GM19239 (cell line): Measurements from ENCODE around the gene FRS2.

Experiments
- DNase-seq: peaks from one replicate; pipeline ENCODE4 v3.0.0; 2011; ENCODE audit warnings: low spot score; ENCODE audit not compliant: insufficient read length
- FAIRE-seq: peaks from 2 replicates; lab custom pipeline; 2011; peaks lifted over from hg19 to GRCh38; lab: Jason Lieb, UNC

Gene FRS2

DNA sequence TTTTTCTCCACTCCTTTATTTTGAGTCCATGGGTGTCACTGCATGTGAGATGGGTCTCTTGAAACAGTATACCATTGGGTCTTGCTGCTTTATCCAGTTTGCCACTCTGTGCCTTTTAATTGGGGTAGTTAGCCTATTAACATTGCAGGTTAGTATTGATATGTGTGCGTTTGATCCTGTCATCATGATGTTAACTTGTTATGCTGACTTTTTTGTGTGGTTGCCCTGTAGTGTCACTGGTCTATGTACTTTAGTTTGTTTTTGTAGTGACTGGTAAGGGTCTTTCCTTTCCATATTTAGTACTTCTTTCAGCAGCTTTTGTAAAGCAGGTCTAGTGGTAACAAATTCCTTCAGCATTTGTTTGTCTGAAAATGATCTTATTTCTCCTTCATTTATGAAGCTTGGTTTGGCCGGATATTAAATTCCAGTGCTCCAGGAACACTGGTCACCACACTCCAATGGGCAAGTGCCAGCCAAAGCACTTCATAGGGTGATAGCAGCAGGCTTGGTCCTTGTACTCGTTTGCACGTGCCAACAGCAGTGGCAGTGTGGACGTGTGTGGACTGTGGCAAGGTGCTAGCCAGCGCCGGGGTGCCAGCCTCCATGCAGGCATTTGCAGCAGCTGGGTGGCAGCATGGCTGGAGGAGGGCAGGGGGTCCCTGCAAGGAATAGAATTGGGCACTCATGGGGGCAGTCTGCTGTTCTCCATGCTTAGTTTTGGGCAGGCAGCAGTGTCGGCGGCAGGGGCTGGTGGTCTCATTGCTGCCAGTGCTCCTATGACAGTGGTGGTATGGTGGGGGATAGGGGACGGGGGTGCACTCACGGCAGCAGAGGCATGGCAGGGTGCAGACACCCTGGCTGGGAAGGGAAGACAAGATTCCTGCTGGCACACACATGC lies 53.5 kb downstream of the FRS2 start:
- no peak for FAIRE-seq
- no peak for DNase-seq

DNA sequence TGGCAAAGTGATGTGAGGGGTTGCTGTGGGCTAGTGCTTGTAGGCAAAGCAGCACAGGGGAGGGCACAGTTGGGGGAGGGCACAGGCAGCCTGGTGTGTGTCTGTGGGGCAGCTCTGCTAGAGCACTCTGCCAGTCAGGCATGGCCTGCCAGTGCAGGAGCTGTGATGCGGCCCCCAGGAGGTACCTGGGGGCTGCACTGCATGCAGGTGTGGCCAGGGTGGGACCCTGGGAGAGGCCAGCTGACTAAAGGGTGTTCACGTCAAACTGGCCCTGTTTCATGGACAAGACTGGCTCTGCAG lies 54.1 kb downstream of the FRS2 start:
- no peak for DNase-seq
- no peak for FAIRE-seq

DNA sequence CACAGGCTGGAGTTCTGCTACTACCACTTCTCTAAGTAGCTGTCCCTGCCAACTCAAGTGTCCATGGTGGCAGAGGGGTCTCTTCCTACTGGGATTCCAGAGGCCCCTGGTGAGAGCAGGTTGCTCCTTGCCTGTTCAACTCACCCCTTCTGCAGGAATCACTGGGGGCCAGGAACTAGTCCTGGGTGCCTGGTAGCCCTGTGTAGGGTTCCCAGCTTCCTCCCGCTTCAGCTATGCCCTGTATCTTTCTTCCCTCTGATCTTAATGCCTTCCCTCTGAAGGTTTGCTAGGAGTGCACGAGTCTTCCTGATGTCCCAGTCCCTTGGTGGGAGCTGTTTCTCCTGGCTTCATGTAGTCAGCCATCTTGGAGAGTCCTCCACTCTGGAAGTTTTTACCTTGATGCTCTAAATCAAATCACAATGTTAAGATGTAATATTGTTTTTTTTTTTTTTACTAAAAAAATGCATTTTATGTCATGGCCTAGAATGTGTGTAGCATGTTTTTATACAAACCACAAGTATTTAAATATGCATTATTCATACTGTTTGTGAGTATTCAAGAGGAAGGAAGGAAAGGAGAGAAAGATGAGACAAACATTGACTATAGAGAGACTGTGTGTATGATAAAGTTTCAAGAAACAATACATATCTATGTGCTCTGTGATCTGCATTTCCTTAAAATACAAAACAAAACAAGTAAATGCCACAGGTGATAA lies 54.7 kb downstream of the FRS2 start:
- FAIRE-seq (no peak), DNase-seq (no peak)

DNA sequence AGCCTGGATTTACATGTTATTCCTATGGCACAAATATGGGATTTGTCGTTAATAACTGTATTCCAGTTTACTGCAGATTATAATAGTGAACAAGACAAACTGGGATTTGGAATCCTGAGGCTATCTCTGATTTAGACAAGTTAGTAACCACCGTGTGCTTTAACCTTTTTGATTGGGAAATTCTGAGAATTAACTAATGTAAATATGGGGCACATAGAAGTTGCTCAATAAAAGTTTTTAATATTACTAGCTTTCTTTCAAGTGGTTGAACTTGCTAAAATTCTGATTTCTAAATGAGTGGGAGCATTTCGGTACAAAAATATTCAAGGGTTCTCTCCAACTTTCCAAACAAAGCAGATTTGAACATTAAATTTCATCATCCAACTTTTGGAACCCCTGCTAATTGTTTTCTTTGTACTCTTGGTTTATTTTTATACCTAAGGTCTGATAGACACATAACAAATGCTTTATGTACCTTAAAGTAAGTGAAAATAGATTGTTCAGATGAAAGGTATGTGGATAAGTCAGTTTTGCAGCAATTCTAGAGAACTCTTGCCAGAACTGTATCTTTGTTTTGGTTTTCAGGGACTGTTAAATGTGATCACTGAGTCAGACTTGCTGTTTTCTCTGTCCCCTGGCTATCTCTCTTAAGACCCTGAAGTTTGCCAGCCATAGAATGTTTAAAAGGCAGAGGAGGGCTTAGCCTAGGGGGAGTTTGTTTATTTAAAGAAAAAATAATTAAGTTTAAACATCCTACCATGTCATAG lies 57.5 kb downstream of the FRS2 start:
- no peak for DNase-seq
- FAIRE-seq: no peak

DNA sequence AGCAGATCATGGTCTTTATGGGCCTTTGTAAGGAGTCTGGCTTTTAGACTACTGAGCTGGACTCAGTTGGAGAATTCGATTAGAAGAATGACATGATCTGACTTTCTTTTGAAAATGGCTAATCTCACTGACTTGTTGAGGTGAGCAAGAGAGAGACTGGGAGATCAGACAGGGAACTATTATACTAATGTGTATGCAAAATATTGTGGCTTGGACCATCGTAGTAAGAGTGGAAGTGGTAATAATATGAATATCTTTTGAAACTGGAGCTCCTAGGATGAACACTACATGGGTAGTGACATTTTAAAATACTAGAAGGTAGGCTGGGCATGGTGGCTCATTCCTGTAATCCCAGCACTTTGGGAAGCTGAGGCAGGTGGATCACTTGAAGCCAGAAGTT lies 58.8 kb downstream of the FRS2 start:
- DNase-seq (no peak), FAIRE-seq (no peak)

DNA sequence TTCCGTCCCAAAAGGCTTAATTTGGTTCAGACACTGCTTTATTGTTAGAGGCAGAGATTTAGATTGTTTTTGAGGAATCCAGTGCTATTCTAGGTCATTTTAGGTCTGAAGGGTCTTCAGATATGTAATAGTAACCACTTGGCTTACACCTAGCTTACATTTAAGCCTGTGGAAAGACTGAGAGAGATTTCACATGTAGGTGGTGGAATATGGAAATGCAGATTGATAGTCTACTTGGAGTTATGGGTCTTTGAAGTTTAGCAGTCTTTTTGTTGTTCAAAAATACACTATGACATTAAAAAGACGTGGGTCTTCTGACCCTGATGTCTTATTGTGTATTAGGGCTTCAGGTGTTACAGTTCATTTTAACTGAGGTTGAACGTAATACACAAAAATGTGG lies 63.7 kb downstream of the FRS2 start:
- no peak for FAIRE-seq
- DNase-seq: no peak

DNA sequence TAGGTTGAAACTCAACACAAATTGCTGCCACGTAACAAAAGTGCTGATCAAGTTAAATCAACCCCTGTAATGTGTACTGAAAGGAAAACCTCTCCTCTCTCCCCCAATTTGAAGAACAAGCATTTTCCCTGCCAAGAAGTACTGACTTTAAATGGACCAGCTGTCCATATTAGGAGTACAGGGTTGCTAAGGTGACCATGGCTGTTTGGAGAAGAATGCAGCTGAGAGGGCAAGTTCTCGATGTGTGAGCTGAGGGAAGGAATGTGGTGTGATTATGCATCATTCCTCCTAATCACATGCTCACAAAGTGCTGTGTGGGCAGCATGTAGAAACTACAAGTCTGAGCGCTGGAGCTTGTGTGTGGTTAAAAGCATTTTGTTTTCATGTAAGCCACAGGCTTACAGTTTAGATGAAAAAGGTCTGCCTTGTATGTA lies 64.2 kb downstream of the FRS2 start:
- DNase-seq: no peak
- peak; percentile 55 for FAIRE-seq

DNA sequence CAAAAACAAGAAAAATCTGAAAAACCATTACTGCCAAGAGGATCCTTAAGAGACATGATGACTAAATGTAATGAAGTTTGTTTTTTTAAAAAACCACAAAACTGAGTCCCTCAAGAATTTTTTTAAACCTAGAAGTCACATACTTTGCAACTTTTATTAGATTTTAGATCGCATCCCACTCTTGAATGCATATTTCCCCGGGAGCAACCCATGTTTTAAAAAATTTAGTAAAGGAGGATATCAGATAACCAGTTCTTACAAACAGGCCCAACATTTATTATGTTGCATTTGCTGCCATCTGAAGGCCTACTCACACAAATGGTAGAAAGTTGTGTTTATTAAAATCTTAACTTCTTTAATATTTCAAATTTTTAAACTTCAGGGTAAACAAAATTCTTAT lies 70.8 kb downstream of the FRS2 start:
- no peak for DNase-seq
- no peak for FAIRE-seq

DNA sequence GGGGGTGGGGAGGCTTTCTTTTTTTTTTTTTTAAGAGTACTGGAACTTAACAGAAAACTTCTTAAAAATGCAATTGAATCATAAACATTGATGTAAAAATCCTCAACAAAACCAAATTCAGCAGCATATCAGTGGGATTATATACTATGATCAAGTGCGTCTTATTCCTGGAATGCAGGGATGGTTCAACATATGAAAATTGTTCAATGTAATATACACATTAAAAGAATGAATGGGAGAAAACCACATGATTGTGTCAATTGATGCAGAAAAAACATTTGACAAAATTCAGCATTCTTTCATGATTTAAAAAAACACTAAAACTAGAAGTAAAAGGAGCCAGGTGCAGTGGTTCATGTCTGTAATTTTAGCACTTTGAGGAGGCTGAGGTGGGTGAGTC lies 73.9 kb downstream of the FRS2 start:
- FAIRE-seq: no peak
- DNase-seq: no peak

DNA sequence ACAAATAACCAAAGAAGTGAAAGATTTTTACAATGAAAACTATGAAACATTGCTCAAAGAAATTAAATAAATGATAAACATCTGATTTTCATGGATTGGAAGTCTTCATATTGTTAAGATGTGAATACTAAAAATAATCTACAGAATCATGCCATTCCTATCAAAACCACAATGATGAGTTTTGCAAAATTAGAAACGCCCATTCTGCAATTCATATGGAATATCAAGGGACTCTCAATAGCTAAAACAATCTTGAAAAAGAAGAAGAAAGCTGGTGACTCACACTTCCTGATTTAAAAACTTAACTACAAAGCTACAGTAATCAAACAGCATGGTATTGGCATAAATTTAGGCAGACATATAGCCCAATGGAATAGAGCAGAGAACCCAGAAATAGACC lies 74.9 kb downstream of the FRS2 start:
- no peak for FAIRE-seq
- no peak for DNase-seq

DNA sequence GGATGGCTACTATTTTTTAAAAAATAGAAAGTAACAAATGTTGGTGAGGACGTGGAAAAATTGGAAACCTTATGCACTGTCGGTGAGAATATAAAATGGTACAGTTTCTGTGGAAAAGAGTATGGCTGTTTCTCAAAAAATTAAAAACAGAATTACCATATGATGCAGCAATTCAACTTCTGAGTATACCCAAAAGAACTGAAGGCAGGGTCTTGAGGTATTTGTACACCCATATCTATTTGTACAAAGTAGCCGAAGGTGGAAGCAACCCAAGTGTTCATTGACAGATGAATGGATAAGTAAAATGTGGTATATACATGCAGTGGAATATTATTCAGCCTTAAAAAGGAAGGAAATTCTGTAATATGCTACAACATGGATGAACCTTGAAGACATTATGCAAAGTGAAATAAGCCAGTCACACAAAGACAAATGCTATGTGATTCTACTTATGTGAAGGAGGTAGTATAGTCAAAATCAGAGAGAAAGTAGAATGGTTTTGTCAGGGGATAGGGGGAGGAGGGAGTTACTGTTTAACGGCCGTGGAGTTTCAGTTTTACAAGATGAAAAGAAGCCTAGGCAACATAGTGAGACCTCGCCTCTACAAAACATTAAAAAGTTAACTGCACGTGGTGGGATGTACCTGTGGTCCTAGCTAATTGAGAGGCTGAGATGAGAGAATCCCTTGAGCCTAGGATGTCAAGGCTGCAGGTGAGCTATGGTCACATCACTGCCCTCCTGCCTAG lies 76.7 kb downstream of the FRS2 start:
- no peak for DNase-seq
- FAIRE-seq: no peak

DNA sequence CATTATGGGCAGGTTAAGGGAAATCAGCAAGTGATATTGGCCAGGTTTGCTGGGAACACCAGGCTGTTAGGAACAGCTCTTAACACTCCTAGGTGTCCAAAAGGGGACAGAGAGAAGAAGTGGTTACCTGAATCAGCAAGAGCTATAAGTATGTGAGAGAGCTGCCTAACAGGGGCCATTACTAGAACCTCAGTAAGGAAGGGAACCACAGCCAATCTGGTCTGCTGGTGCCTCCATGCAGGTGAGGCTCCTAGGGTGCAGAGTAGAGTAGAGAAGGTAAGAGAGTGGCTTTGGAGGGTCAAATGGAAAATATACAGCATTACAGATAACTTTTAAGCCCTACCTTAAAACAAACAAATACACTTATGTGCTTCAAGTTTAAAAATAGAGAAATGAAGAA lies 78.5 kb downstream of the FRS2 start:
- DNase-seq (no peak), FAIRE-seq (no peak)

DNA sequence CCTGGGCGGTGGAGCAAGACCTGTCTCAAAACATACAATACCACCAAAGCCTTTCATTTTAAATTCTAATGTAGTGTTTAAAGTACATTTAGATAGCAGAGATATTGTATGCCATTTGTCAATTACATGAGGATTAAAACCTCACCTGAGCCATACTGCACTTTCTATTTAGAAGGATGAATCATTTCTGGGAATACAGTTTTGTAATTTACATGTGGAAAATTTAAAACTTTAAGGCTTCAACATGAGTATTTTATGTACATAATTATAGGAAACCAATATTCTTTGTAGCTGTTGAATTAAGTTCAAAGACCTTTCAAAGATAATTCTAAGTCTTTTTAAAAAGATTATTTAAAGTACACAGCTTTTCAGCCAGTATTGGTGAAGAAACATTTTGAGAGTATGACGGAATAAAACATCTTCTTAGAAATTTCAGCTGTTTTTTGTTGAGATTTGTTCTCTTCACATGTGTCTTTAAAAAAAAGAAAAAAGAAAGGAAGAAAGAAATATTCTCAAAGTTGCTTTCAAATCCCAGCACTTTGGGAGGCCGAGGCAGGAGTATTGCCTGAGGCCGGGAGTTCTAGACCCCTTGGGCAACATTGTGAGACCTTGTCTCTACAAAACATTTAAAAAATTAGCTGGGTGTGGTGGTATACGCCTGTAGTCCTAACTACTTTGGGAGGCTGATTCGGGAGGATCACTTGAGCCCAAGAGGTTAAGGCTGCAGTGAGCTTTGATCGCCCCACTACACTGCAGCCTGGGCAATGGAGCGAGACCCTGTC lies 80.6 kb downstream of the FRS2 start:
- DNase-seq: no peak
- FAIRE-seq: no peak

DNA sequence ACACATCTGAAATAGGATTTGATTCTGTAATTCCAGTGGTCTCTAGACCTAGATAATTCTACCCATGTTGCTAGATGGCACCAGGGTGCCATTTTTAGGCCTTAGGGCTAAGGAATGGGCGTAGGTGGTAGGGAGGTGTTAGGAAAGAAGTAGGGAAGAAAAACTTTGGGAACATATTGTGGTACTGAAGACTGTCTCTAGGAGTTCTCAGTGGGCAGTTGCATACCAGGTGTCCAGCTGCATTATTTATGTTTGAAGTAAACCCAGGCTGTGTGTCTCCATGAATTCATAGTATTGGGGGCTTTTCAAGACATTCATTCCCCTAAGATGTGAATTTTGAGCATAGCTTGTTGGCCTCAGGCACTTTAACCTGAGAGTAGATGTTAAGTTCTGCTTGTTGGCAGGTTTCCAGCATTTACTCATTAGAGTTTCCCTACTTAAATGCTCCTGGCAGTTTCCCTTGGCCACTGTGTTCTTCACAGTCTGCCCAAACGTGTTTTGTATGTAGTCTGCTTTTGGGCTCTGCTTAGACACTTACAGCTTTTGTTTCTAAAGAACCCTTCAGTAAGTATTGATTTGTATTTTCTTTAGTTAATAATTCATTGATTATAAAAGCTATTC lies 83.5 kb downstream of the FRS2 start:
- no peak for DNase-seq

DNA sequence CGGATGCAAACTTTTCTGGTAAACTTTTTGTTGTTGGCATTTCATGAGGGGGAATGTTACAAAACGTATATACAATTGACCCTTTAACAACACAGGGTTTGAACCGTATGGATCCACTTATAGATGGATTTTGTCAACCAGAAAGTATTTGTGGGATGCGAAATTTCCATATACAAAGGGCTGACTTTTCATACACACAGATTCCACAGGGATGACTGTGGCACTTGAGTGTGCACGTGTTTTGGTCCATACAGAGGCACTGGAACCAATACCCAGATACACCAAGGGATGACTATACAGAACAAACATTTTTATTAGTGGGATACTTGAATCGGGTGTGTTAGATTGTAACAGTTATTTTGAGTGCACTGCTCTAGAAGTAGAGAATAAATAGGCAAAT lies 85.3 kb downstream of the FRS2 start:
- DNase-seq (no peak), FAIRE-seq (no peak)

More for the DNA sequence above, 83.5 kb downstream of the FRS2 start:
- FAIRE-seq: no peak

DNA sequence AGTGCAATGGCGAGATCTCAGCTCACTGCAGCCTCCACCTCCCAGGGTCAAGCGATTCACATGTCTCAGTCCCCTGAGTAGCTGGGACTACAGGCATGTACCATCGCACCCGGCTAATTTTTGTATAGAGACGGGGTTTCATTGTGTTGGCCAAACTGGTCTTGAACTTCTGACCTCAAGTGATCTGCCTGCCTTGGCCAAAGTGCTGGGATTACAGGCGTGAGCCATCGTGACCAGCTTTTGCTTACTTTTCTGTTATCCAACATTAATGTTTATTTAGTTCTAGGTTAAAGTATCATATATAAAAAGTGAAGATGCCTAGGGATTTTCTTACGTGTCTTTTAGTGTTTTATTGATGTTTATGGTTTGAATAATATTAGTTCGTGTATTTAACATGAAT lies 86.2 kb downstream of the FRS2 start:
- no peak for FAIRE-seq
- DNase-seq: no peak

DNA sequence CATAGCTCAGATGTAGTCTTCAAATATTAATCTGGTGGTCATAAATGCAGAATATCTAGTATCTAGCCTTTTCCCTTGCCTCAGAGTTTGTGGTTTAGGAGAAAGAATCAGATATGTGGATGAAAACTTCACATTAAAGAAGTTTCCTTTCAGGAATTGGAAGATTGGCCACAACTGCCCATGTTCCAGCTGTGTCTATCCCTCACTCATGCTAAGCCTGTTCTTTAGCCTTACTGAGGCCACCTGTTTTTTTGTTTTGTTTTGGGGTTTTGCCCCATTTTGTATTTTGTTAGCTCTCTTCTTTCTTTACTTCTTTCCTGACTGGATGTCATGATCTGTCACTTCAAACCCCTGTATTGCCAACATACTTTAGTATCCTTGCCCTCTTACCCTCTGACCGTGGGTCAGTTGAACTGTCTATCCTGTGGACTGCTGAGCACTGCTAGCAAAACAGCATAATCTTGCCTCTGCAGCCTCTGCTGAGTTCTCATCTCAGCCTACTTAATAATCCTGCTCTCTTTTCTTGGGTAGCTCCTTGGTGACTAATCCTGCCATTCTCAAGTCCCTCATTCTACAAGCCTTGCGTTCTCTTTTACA lies 93.1 kb downstream of the FRS2 start:
- DNase-seq (no peak), FAIRE-seq (no peak)

DNA sequence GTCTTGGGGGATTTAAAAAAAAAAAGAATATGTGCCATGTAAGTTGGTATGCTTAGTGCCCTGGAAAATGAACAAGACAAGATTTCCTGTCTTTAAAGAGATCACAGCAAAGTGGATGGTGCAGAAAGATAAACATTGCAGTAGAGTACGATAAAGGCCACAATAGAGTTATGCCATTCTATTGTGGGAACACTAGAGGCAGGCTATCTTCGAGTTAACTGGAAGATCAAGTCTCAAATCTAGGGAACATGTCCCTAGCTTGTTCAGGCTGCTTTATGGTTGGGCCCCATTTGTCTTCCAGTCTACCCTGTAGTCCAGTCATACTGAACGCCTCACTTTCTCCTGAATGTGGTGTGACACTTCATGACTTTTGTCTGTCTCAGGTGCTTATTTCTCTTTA lies 96.4 kb downstream of the FRS2 start:
- no peak for DNase-seq
- FAIRE-seq: no peak

DNA sequence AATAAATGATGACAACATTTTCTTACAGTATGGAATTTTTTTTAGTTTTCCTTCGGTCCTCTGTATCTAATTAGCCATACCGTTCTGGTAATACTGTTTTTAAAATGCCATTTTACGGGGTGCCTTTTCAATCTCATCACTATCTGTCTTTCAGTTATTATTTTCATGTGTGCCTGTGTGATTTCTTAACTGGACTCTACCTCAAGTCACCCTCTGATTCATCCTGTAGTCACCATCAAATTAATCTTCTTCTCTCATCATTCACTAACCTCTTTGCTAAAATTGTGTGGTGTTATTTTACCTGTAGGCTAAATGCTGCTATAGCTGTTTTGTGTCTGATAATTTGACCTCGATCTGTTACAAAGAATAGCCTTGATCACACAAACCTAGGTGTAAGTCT lies 99.0 kb downstream of the FRS2 start:
- no peak for FAIRE-seq

More for the DNA sequence above, 99.0 kb downstream of the FRS2 start:
- DNase-seq: no peak
